Fibroblast of peridontal ligament (primary cell): ENCODE results near the gene ABCG2.
"Not testable (repeated sequence)": the region's sequence is repeated elsewhere in the genome, so short reads cannot be mapped to it uniquely, and the experiment has no call there.

Experiments used
- DNase-seq: peaks from one replicate; pipeline ENCODE4 v3.0.0-alpha.2; 2010; ENCODE audit errors: extremely low read depth

ABCG2 gene

DNA sequence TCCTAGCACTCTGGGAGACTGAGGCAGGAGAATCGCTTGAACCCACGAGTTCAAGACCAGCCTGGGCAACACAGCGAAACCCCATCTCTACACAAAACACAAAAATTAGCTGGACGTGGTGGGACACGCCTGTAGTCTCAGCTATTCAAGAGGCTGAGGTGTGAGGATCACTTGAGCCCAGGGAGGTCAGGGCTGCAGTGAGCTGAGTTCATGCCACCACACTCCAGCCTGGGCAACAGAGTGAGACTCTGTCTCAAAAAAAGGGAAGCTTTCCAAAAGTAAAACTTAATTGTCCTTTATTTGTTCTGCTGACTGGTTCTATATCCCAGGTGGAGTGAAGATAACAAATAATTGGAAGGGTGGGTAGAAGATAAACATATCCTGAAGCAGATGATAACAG, 45.6 kb downstream of the ABCG2 start:
- no peak for DNase-seq

DNA sequence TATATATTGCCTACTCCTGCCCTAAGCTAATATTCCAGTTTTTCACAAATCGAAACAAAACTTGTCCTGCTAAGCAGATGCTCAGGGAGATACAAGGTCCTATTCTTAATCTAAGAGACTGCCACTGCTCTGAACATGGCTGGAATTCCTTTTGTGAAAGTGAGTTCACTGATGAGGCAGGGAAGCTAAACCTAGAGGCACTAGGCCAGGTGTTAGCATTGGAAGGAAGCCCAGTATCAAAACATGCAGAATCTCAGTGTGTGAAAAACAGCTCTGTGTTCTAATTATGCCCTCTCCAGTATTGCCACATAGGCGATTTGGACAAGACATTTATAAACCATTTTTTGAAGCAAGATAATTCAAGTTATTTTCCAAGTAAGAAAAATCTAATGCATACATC, 47.6 kb downstream of the ABCG2 start:
- DNase-seq, result no peak

DNA sequence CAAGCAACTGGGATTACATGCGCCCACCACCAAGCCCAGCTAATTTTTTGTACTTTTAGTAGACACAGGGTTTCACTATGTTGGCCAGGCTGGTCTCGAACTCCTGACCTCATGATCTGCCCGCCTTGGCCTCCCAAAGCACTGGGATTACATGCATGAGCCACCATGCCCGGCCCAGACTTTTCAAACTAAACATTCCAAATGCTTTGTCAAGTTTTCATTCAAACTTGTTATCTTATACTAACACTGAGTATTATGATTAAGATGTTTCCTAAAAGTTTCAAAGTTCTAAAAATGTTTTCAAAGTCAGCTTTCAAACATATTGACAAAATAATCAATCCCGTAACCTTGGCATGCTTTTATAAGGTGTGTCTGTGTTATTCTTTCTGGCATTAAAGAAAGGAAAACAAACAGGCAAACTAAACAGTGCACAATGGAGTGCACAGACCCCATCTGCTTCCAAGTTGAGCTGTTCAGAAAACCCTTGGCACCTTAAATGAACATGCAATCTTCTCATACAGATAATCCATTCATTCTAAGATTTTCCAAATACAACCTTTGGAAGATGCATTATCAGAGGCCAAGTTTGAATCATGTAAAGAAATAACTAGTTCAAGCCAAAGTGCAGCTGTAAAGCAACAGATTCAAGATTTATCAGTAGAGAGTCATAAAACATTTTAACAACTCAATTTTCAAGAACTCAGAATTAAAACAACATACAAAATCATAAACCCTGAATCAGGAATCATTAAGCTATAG, 49.1 kb downstream of the ABCG2 start:
- no peak for DNase-seq

DNA sequence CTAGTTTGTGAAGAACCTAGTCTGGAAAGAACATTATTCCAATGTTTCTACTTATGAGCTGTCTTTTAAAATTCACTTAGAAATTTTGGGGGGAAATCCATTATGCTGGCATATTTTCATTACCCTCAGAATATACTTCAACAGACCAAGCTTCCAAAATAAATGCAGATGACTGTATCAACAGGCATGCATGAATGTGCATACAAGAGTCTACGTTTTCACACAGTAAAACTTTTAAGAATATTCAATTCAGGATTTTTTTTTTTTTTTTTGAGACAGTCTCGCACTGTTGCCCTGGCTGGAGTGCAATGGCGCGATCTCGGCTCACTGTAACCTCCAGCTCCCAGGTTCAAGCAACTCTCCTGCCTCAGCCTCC, 49.7 kb downstream of the ABCG2 start:
- peak; percentile 42 for DNase-seq

DNA sequence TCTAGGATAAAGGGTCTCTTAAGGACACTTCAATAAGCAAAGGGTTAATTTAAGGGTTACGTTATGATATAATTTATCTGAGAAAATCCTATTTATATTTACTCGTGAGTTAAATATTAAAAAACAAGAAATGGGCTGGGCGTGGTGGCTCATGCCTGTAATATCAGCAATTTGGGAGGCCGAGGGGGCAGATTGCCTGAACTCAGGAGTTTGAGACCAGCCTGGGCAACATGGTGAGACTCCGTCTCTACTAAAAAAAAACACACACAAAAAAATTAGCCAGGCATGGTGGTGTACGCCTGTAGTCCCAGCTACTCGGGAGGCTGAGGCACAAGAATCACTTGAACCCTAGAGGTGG, 50.4 kb downstream of the ABCG2 start:
- not testable (repeated sequence) for DNase-seq

DNA sequence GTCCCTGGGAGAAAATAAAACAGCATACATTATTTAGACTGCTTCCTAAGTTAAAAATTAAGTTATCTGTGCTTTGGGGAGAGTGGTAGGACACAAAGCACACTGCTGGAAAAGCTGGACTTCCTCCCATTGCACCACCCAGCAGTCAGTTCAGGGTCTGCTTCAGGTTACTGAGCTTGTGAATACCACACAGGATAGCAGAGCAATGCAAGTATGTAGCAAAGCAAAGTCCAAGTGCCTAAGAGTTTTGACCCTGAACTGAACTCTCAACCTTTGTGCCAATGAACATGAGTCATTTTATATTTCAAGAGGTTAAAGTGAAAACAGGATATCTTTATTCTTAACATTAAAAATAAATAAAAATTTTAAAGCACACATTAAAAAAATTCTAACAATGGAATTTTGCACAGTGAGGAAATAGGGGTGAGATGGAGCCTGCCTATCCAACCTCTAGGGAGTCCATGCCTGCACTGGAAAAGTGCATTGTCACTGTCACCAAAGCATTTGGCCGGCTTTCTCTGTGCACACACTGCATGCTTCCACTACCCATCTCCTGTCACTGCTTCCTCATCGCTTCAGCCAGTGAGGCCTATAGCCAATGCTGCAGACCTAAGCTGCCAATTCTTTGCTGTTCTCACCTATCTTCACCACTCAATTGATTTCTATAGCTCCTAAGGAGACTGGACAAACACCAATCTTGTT, 50.9 kb downstream of the ABCG2 start:
- DNase-seq, result peak; percentile 23

DNA sequence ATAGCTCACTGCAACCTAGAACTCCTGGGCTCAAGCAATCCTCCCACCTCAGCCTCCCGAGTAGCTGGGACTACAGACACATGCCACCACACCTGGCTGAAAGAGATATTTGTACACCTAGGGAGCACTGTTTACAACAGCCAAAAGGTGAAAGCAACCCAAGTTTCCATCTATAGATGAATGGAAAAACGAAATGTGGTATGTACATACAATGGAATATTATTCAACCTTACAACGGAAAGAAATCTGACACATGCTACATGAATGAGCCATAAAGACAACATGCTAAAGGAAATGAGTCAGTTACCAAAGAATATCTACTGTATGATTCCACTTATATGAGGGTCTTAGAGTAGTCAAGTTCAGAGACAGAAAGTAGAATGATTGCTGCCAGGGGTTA, 52.2 kb downstream of the ABCG2 start:
- no peak for DNase-seq

DNA sequence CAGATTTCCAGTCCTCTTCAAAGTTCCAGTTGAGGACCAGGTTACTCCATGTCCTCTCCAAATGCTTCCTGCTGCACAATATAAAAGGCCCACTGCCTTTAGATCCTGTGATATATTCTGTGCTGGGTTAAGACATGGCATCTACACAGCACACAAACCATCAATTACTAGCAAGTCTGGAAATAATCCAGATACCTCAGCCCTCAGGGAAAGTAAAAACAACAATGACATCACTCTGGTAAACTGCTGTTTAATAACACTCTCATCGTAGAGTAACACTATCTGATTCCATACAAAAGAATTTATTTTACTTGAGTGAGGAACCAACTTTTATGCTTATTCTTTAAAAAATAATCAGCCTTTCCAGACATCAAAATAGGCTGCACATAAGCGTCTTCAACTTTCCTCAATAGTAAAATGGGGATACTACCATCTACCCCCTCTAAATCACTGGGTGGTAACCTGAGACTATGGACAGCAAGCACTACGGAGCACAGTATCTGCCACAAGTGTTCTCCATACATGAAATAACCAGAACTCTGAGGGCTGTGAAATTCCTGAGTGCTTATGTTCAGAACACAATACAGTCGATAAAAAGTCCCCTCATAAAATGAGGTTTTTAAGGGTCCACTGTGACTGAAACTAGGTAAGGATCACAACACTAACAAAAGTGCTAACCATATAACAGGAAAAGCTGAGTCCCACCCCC, 53.4 kb downstream of the ABCG2 start:
- DNase-seq, result peak; percentile 86

DNA sequence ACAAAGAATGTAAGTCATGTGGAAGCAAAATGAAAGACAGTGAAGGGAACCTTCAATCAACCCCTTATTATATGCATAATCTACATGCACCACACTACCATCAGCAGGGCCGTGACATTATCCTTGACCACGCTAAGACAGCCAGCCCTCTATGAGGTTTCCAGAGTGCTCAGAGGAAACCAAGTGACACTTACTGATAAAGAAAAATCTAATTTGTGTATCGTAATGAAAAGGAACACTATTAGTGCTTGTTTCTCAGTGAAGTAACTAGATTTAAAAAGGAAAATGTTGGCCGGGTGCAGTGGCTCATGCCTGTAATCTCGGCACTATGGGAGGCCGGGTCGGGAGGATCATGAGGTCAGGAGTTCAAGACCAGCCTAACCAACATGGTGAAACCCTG, 56.4 kb downstream of the ABCG2 start:
- DNase-seq, result no peak

DNA sequence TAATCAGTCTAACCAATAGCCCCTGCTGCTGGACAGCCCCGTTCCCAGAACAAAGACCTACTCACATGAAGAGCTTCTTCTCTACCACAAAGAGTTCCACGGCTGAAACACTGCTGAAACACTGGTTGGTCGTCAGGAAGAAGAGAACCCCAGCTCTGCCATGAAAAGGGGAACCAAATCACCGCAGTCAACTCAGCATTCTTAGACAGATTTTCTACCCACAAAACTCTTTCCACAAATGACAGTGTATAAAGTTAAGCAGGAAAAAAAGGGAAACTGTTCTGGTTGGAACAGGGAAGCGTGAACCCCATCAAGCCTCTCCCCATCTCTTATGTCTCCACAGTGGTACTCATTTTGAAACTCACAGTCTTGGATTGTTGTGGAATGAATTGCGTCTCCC, 57.3 kb downstream of the ABCG2 start:
- DNase-seq, result no peak

DNA sequence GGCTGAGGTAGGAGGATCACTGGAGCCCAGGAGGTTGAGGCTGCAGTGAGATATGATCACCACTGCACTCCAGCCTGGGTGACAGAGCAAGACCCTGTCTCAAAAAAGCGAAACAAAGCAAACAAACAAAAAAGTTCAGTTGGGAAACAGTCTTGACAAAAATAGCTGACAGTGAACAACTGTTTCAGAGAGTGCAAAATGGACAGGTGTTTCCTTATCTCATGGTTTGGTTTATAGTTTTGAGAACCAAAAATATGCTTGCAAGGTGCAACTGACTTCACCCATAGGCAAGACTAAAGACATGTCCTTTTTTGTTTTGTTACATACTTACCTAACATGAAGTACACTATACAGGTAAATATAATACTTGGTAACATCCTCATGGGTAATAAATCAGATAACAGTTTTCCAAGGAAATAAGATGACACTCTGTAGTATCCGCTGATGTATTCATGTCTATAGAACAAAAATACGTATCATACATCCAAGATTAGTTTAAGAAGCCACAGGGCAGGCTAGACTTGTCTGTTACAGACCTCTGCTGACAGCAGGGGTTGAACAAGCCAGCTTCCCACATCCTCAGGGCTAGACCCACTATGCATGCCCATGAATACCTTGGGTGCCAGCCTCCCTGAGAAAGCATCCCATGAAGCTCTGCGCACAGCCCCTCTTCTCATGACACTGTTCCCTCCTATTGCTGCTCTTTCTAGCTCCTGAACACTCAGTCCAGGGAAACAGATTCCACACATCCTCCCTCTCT, 59.3 kb downstream of the ABCG2 start:
- no peak for DNase-seq

DNA sequence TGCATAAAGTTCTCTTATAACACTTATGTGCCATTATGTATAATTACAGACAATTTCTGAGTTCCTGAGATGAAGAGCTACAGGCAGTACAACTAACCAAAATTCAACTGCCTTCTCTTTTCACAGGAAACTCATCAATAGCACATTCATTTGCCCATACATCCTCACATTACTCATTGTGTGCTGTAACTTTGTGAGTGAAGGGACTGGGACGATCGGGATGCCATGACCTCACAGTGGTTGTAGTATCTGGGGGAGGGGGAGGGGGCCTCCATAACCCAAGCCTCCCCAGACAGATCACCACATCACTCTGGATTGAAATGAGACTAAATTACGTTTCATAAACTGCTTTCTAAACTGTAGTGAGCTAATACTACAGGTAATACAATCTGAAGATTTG, 60.7 kb downstream of the ABCG2 start:
- no peak for DNase-seq

DNA sequence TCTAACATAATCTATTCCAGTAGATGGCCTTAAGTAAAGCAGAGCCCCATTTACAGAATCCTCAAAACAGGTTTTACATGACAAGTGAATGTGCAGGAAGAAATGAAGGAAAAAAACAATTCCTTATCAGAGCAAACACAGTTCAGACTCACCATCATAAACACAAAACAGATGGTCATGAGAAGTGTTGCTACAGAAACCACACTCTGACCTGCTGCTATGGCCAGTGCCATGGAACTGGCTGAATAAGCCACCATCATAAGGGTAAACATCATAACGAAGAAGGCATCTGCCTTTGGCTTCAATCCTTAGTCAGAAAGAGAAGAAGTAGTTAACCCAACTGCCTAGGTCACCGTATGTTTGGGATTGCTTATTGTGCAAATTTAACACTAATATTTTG, 61.1 kb downstream of the ABCG2 start:
- peak; percentile 71 for DNase-seq

DNA sequence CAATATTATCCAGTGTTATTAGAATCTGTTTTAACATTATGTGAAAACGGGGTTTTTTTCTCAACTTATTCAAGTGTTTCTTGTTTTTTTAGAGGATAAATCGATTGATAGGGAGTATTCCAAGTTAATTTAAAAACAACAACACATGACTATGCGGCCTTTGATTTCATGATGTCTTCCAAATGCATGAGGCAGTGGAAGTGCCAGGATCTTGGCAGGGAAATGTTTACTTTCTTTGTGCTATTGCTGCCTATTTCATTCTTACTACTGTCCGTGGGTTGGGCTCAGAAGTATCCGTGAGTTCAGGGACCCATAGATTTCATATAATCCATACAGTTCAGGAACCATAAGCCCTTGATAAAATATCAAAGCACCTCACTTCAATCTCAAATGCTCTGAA, 64.6 kb downstream of the ABCG2 start:
- no peak for DNase-seq

DNA sequence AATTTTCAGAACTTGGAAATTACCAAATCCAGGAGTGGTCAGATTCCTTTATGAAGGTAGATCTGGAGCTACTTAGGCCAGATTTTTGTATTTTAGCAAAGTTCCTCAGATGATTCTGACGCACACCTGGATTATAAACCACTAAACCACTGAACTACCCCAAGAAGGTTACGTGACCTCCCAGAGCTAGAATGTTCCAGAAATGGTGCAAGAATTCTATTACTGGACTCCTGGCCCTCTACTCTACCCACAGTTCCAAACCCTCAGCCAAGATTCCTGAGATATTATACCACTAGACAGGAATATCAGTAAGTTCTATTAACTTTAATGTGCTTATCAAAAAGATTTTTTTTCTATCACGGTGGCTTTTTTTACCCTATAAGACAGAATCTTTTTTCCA, 67.1 kb downstream of the ABCG2 start:
- no peak for DNase-seq

DNA sequence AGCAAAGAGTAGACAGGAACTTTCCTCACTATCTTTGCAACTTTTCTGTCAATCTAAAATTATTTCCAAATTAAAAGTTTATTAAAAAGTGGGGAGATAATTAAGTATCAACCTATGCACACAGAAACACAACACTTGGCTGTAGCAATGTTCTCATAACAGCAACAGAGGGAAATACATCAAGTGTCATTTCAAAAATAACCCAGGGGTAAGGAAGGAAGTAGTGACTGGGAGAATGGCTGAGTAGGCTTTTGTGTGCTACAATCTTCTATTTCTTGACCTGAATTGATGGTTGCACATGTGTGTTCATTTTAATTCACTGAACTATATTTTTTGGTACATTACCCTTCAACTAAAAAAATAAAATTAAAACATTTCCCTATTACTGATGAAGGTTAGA, 67.5 kb downstream of the ABCG2 start:
- no peak for DNase-seq

DNA sequence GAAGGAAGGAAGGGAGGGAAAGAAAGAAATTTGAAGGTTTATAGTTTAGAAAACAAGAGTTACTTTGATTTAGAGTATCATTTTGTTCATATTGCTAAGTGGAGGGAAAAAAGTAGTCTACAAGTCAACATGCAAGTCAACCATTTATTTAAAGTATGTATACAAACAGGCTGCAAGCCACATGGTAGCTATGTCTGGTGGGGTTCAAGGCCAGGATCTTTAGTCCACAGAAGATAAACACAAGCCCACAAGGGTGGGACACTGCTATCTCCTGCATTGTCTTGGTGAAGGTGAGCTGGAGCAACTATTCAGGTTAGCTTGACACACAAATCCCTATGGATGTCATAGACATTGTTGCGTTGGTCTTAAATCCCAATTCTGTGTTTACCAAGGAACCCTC, 71.4 kb downstream of the ABCG2 start:
- DNase-seq, result no peak

DNA sequence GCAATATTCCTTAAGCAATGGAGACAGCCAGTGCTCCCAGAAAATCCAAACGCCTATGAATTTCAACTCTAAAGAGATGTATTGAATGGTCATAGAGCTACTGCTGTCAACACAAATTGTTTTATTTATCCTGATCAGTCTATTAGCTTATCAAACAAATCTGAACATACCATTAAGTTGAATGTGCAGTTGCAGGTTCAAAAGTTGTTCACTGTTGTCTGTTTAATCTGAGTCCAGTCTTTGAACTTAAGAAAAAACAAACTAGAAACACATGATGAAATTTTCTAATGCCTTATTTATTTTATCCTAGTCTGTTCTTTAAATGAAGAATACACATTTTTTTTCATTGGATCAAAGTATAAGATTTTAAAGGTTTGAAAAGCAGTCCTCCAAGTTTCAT, 77.8 kb downstream of the ABCG2 start:
- DNase-seq, result no peak

DNA sequence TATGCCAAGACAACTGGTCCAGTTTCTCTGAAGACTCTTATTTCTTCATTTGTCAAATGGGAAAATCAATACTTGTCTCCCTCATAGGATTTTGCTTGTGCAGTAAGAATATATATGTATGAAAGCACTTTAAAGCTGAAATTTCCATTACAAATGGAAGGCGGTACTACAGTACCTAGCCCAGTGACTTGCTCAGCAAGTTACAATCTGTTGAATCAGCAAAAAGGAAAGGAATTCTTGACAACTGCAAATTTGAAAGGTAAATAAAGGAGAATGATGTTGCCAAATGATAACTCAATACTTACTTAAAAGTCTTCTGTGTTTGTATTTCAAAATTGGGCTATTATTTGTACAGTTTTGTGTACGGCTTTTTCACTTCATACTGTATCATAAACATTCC, 79.9 kb downstream of the ABCG2 start:
- DNase-seq, result no peak

DNA sequence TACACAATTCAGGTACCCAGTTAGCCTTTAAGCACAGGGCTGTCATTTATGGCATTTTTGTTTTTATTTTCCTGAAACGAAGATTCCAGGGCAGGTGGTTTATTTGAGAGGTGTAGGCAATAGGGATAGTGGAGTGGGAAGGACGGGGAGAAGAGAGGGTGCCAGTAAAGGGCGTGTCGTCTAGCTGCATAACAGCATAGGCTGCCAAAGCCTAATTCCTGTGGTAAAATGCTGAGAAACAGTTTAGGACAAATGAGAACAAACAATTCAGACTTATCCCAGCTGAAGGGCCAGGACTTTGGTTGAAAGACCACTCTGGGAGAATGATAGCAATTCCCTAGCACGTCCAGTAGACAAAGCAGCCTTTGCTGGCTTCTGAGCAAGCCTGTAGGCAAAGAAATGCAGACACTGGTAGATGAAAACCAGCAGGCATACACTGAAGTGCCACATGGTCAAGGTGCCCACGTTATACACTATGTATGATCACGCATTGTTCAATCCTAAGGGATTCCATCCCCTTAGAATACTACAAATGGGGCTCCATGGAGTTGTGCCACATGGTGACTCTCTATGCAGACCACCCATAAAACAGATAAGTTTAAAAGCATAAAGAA, 80.4 kb downstream of the ABCG2 start:
- DNase-seq, result peak; percentile 57

DNA sequence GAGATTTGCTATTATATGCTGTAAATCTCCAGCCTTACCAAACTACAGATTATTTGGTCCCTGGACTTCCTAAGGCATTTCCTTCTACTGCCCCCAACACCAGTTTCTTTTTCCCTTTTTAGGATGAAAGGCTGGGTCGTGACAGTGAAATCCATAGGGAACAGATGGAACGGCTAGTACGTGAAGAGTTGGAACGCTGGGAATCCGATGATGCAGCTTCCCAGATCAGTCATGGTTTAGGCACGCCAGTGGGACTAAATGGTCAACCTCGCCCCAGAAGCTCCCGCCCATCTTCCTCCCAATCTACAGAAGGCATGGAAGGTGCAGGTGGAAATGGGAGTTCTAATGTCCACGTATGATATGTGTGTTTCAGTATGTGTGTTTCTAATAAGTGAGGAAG, 83.1 kb downstream of the ABCG2 start:
- no peak for DNase-seq

DNA sequence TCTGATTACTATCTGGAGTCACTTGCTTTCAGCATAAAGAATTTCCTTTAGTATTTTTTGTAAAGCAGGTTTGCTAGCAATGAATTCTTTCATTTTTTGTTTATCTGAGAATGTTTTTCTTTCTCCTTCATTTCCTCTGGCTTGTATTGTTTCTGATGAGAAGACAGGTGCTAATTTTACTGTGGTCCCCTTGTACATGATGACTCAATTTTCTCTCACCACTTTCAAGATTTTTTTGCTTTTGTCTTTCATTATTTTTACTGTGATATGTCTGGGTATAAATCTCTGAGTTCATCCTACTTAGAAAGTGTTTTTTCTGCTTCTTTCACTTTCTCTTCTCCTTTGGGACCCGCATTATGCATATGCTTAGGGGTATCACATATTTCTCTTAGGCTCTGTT, 88.4 kb downstream of the ABCG2 start:
- DNase-seq, result no peak
